IMR-90 (cell line): ENCODE results near the gene EPHA2. TPM values are rescaled to one million over a fixed set of nuclear protein-coding genes. Genes with fewer than 3 reads are reported as not detected.
A peak's percentile ranks its signal among the peaks of the same experiment; 100 is the strongest.

Experiments used
- ATAC-seq: fragments of 200-7000 bp; cut with Tn5 transposase; 2 replicates; pipeline ENCODE4 v1.9.1; 2020; ENCODE audit warnings: low read depth, mild to moderate bottlenecking, moderate library complexity
- BruUV-seq: library from RNA; stranded (reverse); fragments of 400-500 nt; replicated peaks from 2 replicates; lab custom pipeline; 2021; lab: Mats Ljungman, UMichigan
- CTCF ChIA-PET: fragments of 300-600 bp; formaldehyde crosslinking; extraction: SDS; loops from one replicate; lab custom pipeline; 2021; ENCODE audit warnings: antibody characterized with exemption; lab: Yijun Ruan, JAX
- POLR2A ChIA-PET: fragments of 300-600 bp; sonication (Branson Sonifier 250); formaldehyde crosslinking; loops from one replicate; lab custom pipeline; 2022; ENCODE audit warnings: antibody characterized with exemption; ENCODE audit not compliant: unreplicated experiment; lab: Charles Lee
- DNase-seq: peaks from one replicate; pipeline ENCODE4 v3.0.0; 2013
- H2AFZ ChIP-seq: replicated peaks from 2 replicates; pipeline ENCODE3; 2013; ENCODE audit warnings: low read length, mild to moderate bottlenecking; ENCODE audit not compliant: poor library complexity
- H2AK5ac ChIP-seq: 2 replicates; pipeline ENCODE4 v1.6.1; 2013; ENCODE audit warnings: low read depth, low read length, inconsistent platforms
- H2AK9ac ChIP-seq: replicated peaks from 2 replicates; pipeline ENCODE3; 2013; ENCODE audit warnings: mild to moderate bottlenecking, low read depth, low read length, moderate library complexity; ENCODE audit not compliant: poor library complexity
- H2BK120ac ChIP-seq: 2 replicates; pipeline ENCODE4 v1.6.1; 2013; ENCODE audit warnings: low read depth, low read length, inconsistent platforms
- H2BK15ac ChIP-seq: 3 replicates; pipeline ENCODE4 v1.6.1; 2013; ENCODE audit warnings: low read depth, low read length, inconsistent platforms
- H2BK20ac ChIP-seq: 2 replicates; pipeline ENCODE4 v1.6.1; 2013; ENCODE audit warnings: low read depth, mild to moderate bottlenecking, inconsistent platforms, low read length, moderate library complexity
- H2BK5ac ChIP-seq: 2 replicates; pipeline ENCODE4 v1.6.1; 2013; ENCODE audit warnings: mild to moderate bottlenecking, low read depth, low read length, inconsistent platforms; ENCODE audit not compliant: poor library complexity, severe bottlenecking
- H3K14ac ChIP-seq: replicated peaks from 2 replicates; pipeline ENCODE4 v1.6.1; 2013; ENCODE audit warnings: low read depth, low read length, inconsistent platforms
- H3K18ac ChIP-seq: 2 replicates; pipeline ENCODE4 v1.6.1; 2013; ENCODE audit warnings: low read depth, low read length, control low read depth
- H3K23ac ChIP-seq: 2 replicates; pipeline ENCODE4 v1.6.1; 2013; ENCODE audit warnings: low read depth, low read length, inconsistent platforms
- H3K27ac ChIP-seq: 2 replicates; pipeline ENCODE4 v1.5.1; 2013; ENCODE audit warnings: mild to moderate bottlenecking, control low read depth, low read length; ENCODE audit not compliant: insufficient read depth
- H3K27me3 ChIP-seq: 2 replicates; pipeline ENCODE4 v1.6.1; 2013; ENCODE audit warnings: low read length; ENCODE audit not compliant: control insufficient read depth, insufficient read depth
- H3K36me3 ChIP-seq: 2 replicates; pipeline ENCODE4 v1.6.1; 2013; ENCODE audit warnings: low read length, mixed read lengths; ENCODE audit not compliant: control insufficient read depth, insufficient read depth
- H3K4ac ChIP-seq: 2 replicates; pipeline ENCODE4 v1.6.1; 2013; ENCODE audit warnings: low read depth, low read length, inconsistent platforms
- H3K4me1 ChIP-seq: 2 replicates; pipeline ENCODE4 v1.6.1; 2013; ENCODE audit warnings: low read length, mixed read lengths; ENCODE audit not compliant: control insufficient read depth, insufficient read depth
- H3K4me2 ChIP-seq: 2 replicates; pipeline ENCODE4 v1.6.1; 2013; ENCODE audit warnings: low read depth, mild to moderate bottlenecking, control low read depth, low read length, moderate library complexity
- H3K4me3 ChIP-seq: 2 replicates; pipeline ENCODE4 v1.5.1; 2013; ENCODE audit warnings: low read depth, mild to moderate bottlenecking, control low read depth, low read length, moderate library complexity; ENCODE audit not compliant: insufficient read depth
- H3K56ac ChIP-seq: 2 replicates; pipeline ENCODE4 v1.6.1; 2013; ENCODE audit warnings: low read length, inconsistent platforms; ENCODE audit not compliant: insufficient read depth; ENCODE audit errors: extremely low read depth
- H3K79me1 ChIP-seq, 2 experiments: 2 replicates each; pipeline ENCODE4 v1.6.1; 2013; ENCODE audit warnings: low read length in 2 of 2, inconsistent platforms in 1 of 2, low read depth in 1 of 2
- H3K9ac ChIP-seq: 2 replicates; pipeline ENCODE4 v1.6.1; 2013; ENCODE audit warnings: low read depth, low read length, control low read depth
- H3K9me1 ChIP-seq: 2 replicates; pipeline ENCODE4 v1.6.1; 2013; ENCODE audit warnings: low read length, inconsistent platforms; ENCODE audit not compliant: insufficient read depth
- H3K9me3 ChIP-seq: 2 replicates; pipeline ENCODE4 v1.6.1; 2013; ENCODE audit warnings: low read length; ENCODE audit not compliant: control insufficient read depth, insufficient read depth
- H4K20me1 ChIP-seq: 2 replicates; pipeline ENCODE4 v1.6.1; 2013; ENCODE audit warnings: low read length, inconsistent platforms; ENCODE audit not compliant: insufficient read depth
- H4K5ac ChIP-seq: 2 replicates; pipeline ENCODE4 v1.6.1; 2013; ENCODE audit warnings: mild to moderate bottlenecking, low read depth, low read length, control low read depth
- H4K8ac ChIP-seq, 2 experiments: 2 replicates each; pipeline ENCODE4 v1.6.1; 2013; ENCODE audit warnings: low read depth in 2 of 2, low read length in 2 of 2, control low read depth in 1 of 2, inconsistent platforms in 1 of 2
- H4K91ac ChIP-seq: 2 replicates; pipeline ENCODE4 v1.6.1; 2013; ENCODE audit warnings: low read depth, low read length, inconsistent platforms; ENCODE audit not compliant: insufficient read depth
- CEBPB ChIP-seq: IDR thresholded peaks from 2 replicates; pipeline ENCODE4 v1.6.1; 2012; ENCODE audit warnings: low read depth, low read length, improper control_type of control experiment
- SMC3 ChIP-seq: fragments of 150-350 bp; IDR thresholded peaks from 2 replicates; pipeline ENCODE4 v1.6.1; 2016; ENCODE audit warnings: low read depth, mild to moderate bottlenecking, antibody characterized with exemption, low read length, moderate library complexity
- WGBS, 2 experiments: methylation state at CpG; one replicate each; pipeline versions ENCODE4 v1.1.5 to v1.1.7; 2013; ENCODE audit warnings: missing lambda C conversion rate in 2 of 2; ENCODE audit not compliant: insufficient read length in 1 of 2; ENCODE audit errors: extremely low coverage in 2 of 2; 5-methylcytosine and 5-hydroxymethylcytosine counted together
- dilution Hi-C: fragments of 300-500 bp; cut with HindIII; formaldehyde crosslinking; loops from one replicate; pipeline ENCODE4 v1.14.3; 2018; ENCODE audit warnings: low sequenced_read_pairs; ENCODE audit not compliant: unreplicated experiment
- in situ Hi-C: fragments of 300-500 bp; cut with MboI; formaldehyde crosslinking; loops from 3 replicates; pipeline ENCODE4 v1.14.3; 2019; ENCODE audit warnings: low sequenced_read_pairs, inconsistent platforms, mixed read lengths
- intact Hi-C: fragments of 100-400 bp; cut with micrococcal nuclease; formaldehyde crosslinking; loops from 2 replicates; pipeline ENCODE4 v1.10.0; 2022
- polyA plus RNA-seq, 3 experiments: library from polyadenylated mRNA; depleted of rRNA; stranded (reverse); fragments of >200 nt; gene quantifications; 2 replicates each; pipeline ENCODE4 v1.2.3, GENCODE V29; 2012; ENCODE audit warnings: low replicate concordance in 1 of 3
- total RNA-seq: library from RNA; depleted of rRNA; stranded (reverse); fragments of >200 nt; gene quantifications from 2 replicates; pipeline ENCODE4 v1.2.3, GENCODE V29; 2012

EPHA2 gene
- total and polyA plus RNA-seq, 2 of the 4 experiments (the other 2 are of a cell fraction): 24.0 to 72.6 TPM

- no peak overlapping the region; the same call in 1 of the 2 replicates for H2AK5ac ChIP-seq
- no peaks in the 10 kb centered on the region for H4K20me1 ChIP-seq
- no peak overlapping the region for H2BK20ac ChIP-seq
- H4K5ac ChIP-seq: no peak overlapping the region
- H3K9me1 ChIP-seq: peaks cover 10% of the 10 kb centered on the region
- no peak for ATAC-seq
- H3K27ac ChIP-seq: no peak overlapping the region
- 70% methylated on average over 2 of the region's 12 CpGs; no CpG with 5 or more reads in 1 of the 2 experiments for WGBS, 2 experiments
- dilution Hi-C loops (no loop called here), in situ Hi-C loops (loop anchor here (5.0 kb wide), 2 partner anchors 105 to 165 kb away; no protein-coding TSS in a partner anchor), intact Hi-C loops (loop anchor here (2.0 kb wide), 1 partner anchor 69 kb away; no protein-coding TSS in a partner anchor)
- no peak overlapping the region; the same call in 1 of the 2 replicates for H3K4ac ChIP-seq
- POLR2A ChIA-PET: no interaction called here
- no peak overlapping the region for H3K14ac ChIP-seq
- BruUV-seq: no TSS peak
- H3K9me3 ChIP-seq: no peaks in the 10 kb centered on the region
- no peak overlapping the region for H3K4me3 ChIP-seq
- H3K9ac ChIP-seq: no peak overlapping the region
- no peak overlapping the region for H4K8ac ChIP-seq
- peak; percentile 30 for DNase-seq
- 0 out of 2 replicates have a peak, but pooled peaks have one; percentile 26 for TF ChIP-seq CEBPB
- no peak for TF ChIP-seq SMC3
- no peaks in the 10 kb centered on the region for H3K36me3 ChIP-seq
- H2BK15ac ChIP-seq: no peak overlapping the region
- H3K56ac ChIP-seq: no peak overlapping the region
- H2BK5ac ChIP-seq: no peak overlapping the region
- no peak overlapping the region for H3K23ac ChIP-seq
- no peak overlapping the region; the same call in 1 of the 2 replicates for H4K91ac ChIP-seq
- peaks cover 0 to 6% of the 10 kb centered on the region in 2 experiments; a peak in 2 of 4 replicates for H3K79me1 ChIP-seq
- no peak overlapping the region for H3K18ac ChIP-seq
- H3K27me3 ChIP-seq: no peaks in the 10 kb centered on the region
- H2BK120ac ChIP-seq: peak overlapping the region; percentile 74; the same call in 1 of the 2 replicates
- peak overlapping the region; percentile 74 for H2AK9ac ChIP-seq
- CTCF ChIA-PET: interaction anchor here (0.9 to 1.6 kb wide), 2 partner anchors 109 to 111 kb away, joined by 3 to 6 read pairs; no protein-coding TSS in a partner anchor
- H2AFZ ChIP-seq: peak overlapping the region; percentile 1
- H3K4me2 ChIP-seq: no peak overlapping the region
- peaks cover 15% of the 10 kb centered on the region for H3K4me1 ChIP-seq
Observed at GRCh38 chr1:16077406-16078245, 78.2 kb downstream of the EPHA2 start.
